Gastroesophageal sphincter (tissue), 3 donors: ENCODE measurements around the gene KLC1.

Source experiments
- CTCF ChIP-seq, 4 experiments: fragments of 200-600 bp in 2 of 4; fragments of 450-650 bp in 2 of 4; sonication (generic) in 1 of 4; IDR thresholded peaks; one replicate each; pipeline ENCODE4 v1.5.1; 2017 to 2019; ENCODE audit warnings: antibody characterized with exemption in 4 of 4, mild to moderate bottlenecking in 2 of 4, moderate library complexity in 2 of 4
- EP300 ChIP-seq: sonication (generic); formaldehyde crosslinking; IDR thresholded peaks from one replicate; pipeline ENCODE4 v1.6.1; 2017; ENCODE audit warnings: antibody characterized with exemption, mild to moderate bottlenecking
- POLR2A ChIP-seq, 2 donors: fragments of 450-650 bp; IDR thresholded peaks; one replicate each; pipeline ENCODE4 v1.6.1; 2017; ENCODE audit warnings: antibody characterized with exemption in 2 of 2, mild to moderate bottlenecking in 2 of 2, moderate library complexity in 1 of 2
- POLR2AphosphoS5 ChIP-seq: sonication (generic); formaldehyde crosslinking; IDR thresholded peaks from one replicate; pipeline ENCODE4 v1.6.1; 2017; ENCODE audit warnings: antibody characterized with exemption

GRCh38 chr14:103657471-103657870 is 28.5 kb downstream of the KLC1 start:
- TF ChIP-seq CTCF (IDR thresholded peaks at IDR 0.05) (no peak), POLR2A (IDR thresholded peaks at IDR 0.05) (no peak), EP300 (no peak), POLR2AphosphoS5 (no peak)
